ENCODE results near the gene KDM1A.

- no peak for TF ChIP-seq MYNN (CRISPR knock-in tag; IDR thresholded peaks at IDR 0.05; ENCODE audit: low read depth)
- TF ChIP-seq SMYD3 (CRISPR knock-in tag; IDR thresholded peaks at IDR 0.05), result no peak
- TF ChIP-seq RERE (CRISPR knock-in tag; IDR thresholded peaks at IDR 0.05; ENCODE audit: low read depth), result no peak
- no peak for TF ChIP-seq DNMT3B (CRISPR knock-in tag; conservative IDR thresholded peaks at IDR 0.05)
- TF ChIP-seq IKZF4 (CRISPR knock-in tag; IDR thresholded peaks at IDR 0.05; ENCODE audit: borderline replicate concordance, low read depth, not compliant biosample characterization), result no peak
- no peak for TF ChIP-seq ZNF749 (CRISPR knock-in tag; IDR thresholded peaks at IDR 0.05; ENCODE audit: borderline replicate concordance)
- no peak for TF ChIP-seq ZNF280B (CRISPR knock-in tag; IDR thresholded peaks at IDR 0.05; ENCODE audit: borderline replicate concordance)
- no peak for TF ChIP-seq KMT2B (CRISPR knock-in tag; IDR thresholded peaks at IDR 0.05)
- TF ChIP-seq TBL1XR1 (IDR thresholded peaks at IDR 0.05; ENCODE audit: borderline replicate concordance, low read length, partially characterized antibody), result no peak
- no peak for TF ChIP-seq ZNF768 (CRISPR knock-in tag; IDR thresholded peaks at IDR 0.05)
- no peak for TF ChIP-seq ZNF24 (IDR thresholded peaks at IDR 0.05)
Observed at GRCh38 chr1:23101887-23102286, 82.6 kb downstream of the KDM1A start.

All from HepG2 (cell line).